Activated T-helper 1 cell treated with anti-CD3 and anti-CD28 coated beads, Interleukin-12 subunit alpha, Interleukin-12 subunit beta, Interleukin-2, Interleukin-4 antibody, amounts not matched to agents 30 ng/mL and 10 ng/mL and 1 ng/mL, durations not matched to agents 14 hours and 24 hours and 36 hours (primary cell): ENCODE measurements around the gene ALDH7A1. TPM values are rescaled to one million over a fixed set of nuclear protein-coding genes. Genes with fewer than 3 reads are reported as not detected.
"Not testable (repeated sequence)": the region's sequence is repeated elsewhere in the genome, so short reads cannot be mapped to it uniquely, and the experiment has no call there.

Experiments
- DNase-seq: peaks from one replicate; pipeline ENCODE4 v3.0.0; 2021; ENCODE audit warnings: low spot score
- H3K27ac Mint-ChIP-seq: one replicate; pipeline ENCODE4 v1.8.0; 2021; ENCODE audit warnings: mild to moderate bottlenecking, mixed read lengths
- H3K27me3 Mint-ChIP-seq: one replicate; pipeline ENCODE4 v1.8.0; 2022; ENCODE audit warnings: mild to moderate bottlenecking, moderate library complexity, mixed read lengths; ENCODE audit not compliant: insufficient read depth
- H3K36me3 Mint-ChIP-seq: one replicate; pipeline ENCODE4 v1.8.0; 2021; ENCODE audit warnings: low read depth, mixed read lengths
- H3K4me1 Mint-ChIP-seq: one replicate; pipeline ENCODE4 v1.8.0; 2021; ENCODE audit warnings: low read depth, mixed read lengths
- H3K4me3 Mint-ChIP-seq: one replicate; pipeline ENCODE4 v1.8.0; 2021; ENCODE audit warnings: mild to moderate bottlenecking, moderate library complexity, mixed read lengths
- H3K9me3 Mint-ChIP-seq: one replicate; pipeline ENCODE4 v1.8.0; 2021; ENCODE audit warnings: mixed read lengths
- intact Hi-C: fragments of 100-400 bp; cut with micrococcal nuclease; formaldehyde crosslinking; loops from one replicate; pipeline ENCODE4 v1.15.1; 2024
- total RNA-seq: library from RNA; stranded (reverse); gene quantifications from 2 replicates; pipeline ENCODE4 v1.2.3, GENCODE V29; 2022

ALDH7A1 gene
- total RNA-seq, 1 donor from 2014 or later, result 0.70 TPM

DNA sequence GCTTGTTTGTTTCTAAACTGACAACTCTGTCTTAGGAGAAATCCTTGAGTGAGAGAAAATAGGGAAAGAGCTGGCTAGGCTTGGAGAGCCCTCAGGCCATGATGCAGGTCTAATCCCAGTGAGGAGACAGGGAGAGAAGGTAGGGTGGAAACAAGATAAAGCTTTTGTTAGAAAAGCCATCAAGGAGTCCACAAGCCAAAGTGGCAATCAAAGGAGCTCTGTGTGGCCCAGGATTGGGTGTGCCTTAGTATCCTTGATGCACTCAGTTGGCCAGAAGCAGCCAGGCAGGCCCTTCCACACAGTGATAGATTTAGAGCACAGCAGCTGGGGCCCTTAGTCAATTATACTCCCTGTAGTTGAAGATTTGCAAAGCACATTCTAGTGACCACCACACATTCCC is 73.9 kb downstream of the ALDH7A1 start:
- intact Hi-C loops, result no loop called here
- H3K4me3 Mint-ChIP-seq, result no peak overlapping the region
- no peaks in the 10 kb centered on the region for H3K9me3 Mint-ChIP-seq
- no peaks in the 10 kb centered on the region for H3K36me3 Mint-ChIP-seq
- H3K27ac Mint-ChIP-seq, result no peak overlapping the region
- H3K27me3 Mint-ChIP-seq, result peaks cover 3% of the 10 kb centered on the region
- H3K4me1 Mint-ChIP-seq, result no peaks in the 10 kb centered on the region
- no peak for DNase-seq

DNA sequence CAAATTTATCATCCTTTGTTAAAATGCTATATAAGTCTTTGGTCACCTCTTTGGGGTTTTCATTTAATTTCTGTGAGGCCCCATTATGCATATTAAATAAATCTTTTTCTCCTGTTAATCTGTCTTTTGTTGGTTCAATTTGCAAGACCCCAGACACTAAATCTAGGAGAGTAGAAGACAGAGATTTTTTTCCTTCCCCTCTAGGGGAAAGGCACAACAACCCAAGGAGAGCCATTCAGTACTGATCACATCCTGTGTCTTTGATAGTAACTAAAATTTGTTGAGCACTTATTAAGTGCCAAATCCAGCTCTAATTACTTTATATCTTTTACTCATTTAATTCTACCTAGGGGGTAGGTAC is 74.4 kb downstream of the ALDH7A1 start:
- Mint-ChIP-seq H3K4me3 (no peak overlapping the region), H3K9me3 (no peaks in the 10 kb centered on the region), H3K27me3 (peaks cover 3% of the 10 kb centered on the region), H3K4me1 (no peaks in the 10 kb centered on the region), H3K27ac (no peak overlapping the region), H3K36me3 (no peaks in the 10 kb centered on the region)
- DNase-seq, result no peak
- intact Hi-C loops, result no loop called here

DNA sequence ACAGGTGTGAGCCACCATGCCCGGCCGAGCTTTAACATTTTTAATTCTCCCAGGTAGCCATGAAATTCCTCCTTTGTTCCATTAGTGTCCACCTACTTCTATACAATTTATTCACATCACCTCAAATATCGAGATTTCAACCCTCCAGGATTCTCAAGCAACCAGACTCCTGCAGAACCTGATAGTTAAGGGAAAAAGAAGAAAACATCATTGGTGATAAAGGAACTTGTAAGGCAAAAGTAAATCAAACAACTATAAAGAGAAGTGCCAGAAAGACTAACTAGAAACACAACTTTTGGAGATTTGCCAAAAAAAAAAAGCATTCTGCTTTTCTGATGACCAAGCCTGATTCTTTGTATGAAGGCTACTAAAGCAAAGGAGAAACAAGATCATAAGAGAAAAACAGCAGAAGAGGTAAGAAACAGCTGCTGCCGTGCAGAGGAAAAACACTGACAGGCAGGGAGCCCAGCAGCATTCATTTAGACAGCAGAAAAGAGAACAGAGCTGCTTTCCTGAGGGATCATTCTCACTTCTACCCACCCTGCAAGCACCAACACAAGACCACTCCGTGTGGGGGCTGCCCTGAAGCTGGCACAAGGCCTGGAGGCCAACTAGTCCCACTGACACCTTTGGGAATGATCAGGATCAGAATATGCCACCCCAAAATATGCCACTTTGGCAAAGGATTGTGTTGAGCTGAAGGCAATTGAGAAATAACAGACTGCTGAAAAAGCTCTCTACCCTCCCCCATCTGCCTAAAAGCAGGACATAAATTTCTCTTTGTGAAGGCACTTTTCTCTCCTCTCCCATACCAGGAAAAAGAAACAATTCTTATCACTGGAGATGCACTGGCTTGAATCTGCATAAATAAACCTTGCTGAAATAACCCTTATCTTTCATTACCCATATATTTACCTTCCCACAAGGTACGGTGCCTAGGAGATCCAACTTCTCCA is 75.1 kb downstream of the ALDH7A1 start:
- DNase-seq, result no peak

DNA sequence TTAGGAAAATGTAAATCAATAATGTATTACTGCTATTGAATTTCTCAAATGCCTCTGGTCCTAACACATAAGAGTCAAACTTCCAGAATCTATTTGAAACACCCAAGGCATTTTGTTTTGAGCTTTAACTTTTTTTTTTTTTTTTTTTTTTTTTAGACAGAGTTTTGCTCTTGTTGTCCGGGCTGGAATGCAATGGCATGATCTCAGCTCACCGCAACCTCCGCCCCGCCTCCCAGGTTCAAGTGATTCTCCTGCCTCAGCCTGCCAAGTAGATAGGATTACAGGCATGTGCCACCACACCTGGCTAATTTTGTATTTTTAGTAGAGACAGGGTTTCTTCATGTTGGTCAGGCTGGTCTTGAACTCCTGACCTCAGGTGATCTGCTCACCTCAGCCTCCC is 75.8 kb downstream of the ALDH7A1 start:
- DNase-seq, intact Hi-C loops, H3K9me3 Mint-ChIP-seq, H3K4me1 Mint-ChIP-seq, H3K27ac Mint-ChIP-seq, H3K27me3 Mint-ChIP-seq, H3K4me3 Mint-ChIP-seq, H3K36me3 Mint-ChIP-seq: not testable (repeated sequence)

More for the DNA sequence above, 75.1 kb downstream of the ALDH7A1 start:
- Mint-ChIP-seq H3K27me3 (peaks cover 3% of the 10 kb centered on the region), H3K36me3 (no peaks in the 10 kb centered on the region), H3K4me3 (no peak overlapping the region), H3K9me3 (no peaks in the 10 kb centered on the region), H3K4me1 (no peaks in the 10 kb centered on the region), H3K27ac (no peak overlapping the region)
- intact Hi-C loops, result no loop called here

DNA sequence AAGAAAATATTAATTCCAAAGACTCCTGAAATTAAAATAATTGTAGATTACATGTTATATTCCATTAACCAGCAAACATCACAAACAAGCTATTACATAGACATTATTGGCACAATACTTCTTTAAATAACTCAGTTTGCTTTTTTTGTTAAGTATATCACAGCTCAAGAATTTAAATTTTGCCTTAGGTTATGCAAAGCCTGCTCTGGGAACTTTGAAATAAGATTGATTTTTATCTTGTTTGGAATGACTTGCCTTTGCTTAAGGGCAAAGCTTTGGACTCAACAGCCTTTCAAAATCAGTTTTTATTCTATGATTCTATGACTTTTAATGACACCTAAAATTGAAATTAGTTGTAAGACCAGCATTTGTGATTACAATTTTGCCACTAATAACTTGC is 78.2 kb downstream of the ALDH7A1 start:
- Mint-ChIP-seq H3K36me3 (no peaks in the 10 kb centered on the region), H3K4me3 (no peak overlapping the region), H3K27me3 (peaks cover 7% of the 10 kb centered on the region), H3K4me1 (no peaks in the 10 kb centered on the region), H3K9me3 (no peaks in the 10 kb centered on the region), H3K27ac (no peak overlapping the region)
- no peak for DNase-seq
- intact Hi-C loops, result no loop called here

DNA sequence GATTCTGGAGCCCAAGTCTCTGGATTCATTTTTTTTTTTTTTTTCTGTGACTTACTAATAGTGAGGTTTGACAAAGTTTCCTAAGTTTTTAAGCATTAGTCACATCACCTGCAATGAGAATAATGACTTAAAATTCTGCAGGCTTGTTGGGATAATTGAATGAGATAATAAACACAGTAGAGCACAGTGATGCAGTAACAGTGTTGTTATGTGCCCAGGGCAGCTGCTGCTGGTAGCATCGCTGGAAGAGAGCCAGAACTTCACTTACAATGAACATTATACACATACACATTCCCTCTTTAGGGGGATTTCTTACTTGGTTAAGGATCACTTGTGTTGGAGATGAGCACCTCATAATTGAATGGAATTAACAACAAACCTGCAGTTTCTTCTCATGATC is 78.9 kb downstream of the ALDH7A1 start:
- no peaks in the 10 kb centered on the region for H3K9me3 Mint-ChIP-seq
- DNase-seq, result no peak
- H3K27me3 Mint-ChIP-seq, result peaks cover 7% of the 10 kb centered on the region
- no peak overlapping the region for H3K4me3 Mint-ChIP-seq
- H3K36me3 Mint-ChIP-seq, result no peaks in the 10 kb centered on the region
- intact Hi-C loops, result no loop called here
- H3K27ac Mint-ChIP-seq, result no peak overlapping the region
- no peaks in the 10 kb centered on the region for H3K4me1 Mint-ChIP-seq

DNA sequence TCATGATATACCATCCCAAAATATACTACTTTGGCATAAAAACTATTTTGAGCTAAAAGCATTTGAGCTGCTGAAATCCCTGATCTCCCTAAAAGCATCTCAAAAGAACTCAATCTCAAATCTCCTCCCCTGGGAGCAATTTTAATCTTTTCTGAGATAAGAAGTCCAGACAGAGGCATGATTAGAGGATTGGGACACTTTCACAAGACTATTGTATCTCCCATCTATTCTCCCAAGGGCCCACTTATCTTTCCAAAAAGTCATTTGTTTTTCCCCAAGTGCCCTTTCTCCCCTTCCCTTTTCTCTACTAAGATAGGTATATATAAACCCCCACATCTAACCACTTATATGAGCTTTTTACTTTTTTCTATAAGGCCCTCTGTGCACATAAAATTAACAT is 79.7 kb downstream of the ALDH7A1 start:
- DNase-seq, result no peak
- H3K4me1 Mint-ChIP-seq, result no peaks in the 10 kb centered on the region
- intact Hi-C loops, result no loop called here
- H3K4me3 Mint-ChIP-seq, result no peak overlapping the region
- H3K9me3 Mint-ChIP-seq, result no peaks in the 10 kb centered on the region
- no peaks in the 10 kb centered on the region for H3K36me3 Mint-ChIP-seq
- no peak overlapping the region for H3K27ac Mint-ChIP-seq
- peaks cover 7% of the 10 kb centered on the region for H3K27me3 Mint-ChIP-seq

DNA sequence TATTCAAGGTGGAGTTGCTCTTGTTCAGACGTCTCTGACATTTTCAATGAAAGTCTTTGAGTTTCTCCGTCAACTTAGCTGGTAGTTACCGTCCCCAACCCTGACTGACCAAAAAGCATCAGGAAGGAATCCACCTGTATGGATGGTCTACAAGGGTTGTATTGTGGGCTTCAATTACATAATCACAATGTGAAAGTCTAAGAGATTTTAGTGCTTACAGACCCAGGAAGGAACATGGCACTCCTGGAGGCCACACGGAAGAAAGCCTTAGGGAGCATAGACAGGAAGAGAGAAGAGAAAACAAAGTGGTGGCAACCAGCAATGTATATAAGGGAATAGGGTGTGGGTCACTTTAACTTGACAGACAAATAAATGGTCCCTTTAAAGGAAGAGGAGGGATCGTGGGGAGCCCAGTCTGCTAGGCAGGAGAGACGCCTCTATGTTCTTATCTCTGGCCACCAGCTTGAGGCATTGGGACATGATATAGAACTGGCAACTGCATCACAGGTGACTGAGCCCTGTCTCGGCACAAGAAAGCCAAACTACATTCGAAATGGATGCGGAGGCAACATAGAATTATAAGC is 80.4 kb downstream of the ALDH7A1 start:
- no peak overlapping the region for H3K27ac Mint-ChIP-seq
- H3K27me3 Mint-ChIP-seq, result peaks cover 7% of the 10 kb centered on the region
- H3K4me1 Mint-ChIP-seq, result no peaks in the 10 kb centered on the region
- no peak overlapping the region for H3K4me3 Mint-ChIP-seq
- no peaks in the 10 kb centered on the region for H3K36me3 Mint-ChIP-seq
- no peak for DNase-seq
- intact Hi-C loops, result no loop called here
- no peaks in the 10 kb centered on the region for H3K9me3 Mint-ChIP-seq

DNA sequence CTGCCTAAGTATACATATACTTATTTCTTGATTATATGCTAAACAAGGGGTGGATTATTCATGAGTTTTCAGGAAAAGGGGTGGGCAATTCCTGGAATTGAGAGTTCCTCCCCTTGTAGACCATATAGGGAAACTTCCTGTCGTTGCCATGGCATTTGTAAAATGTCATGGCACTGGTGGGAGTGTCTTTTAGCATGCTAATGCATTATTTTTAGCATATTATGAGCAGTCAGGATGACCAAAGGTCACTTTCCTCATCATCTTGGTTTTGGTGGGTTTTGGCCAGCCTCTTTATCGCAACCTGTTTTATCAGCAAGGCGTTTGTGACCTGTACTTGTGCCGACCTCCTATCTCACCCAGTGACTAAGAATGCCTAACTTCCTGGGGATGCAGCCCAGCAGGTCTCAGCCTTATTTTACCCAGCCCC is 80.9 kb downstream of the ALDH7A1 start:
- Mint-ChIP-seq H3K27ac (no peak overlapping the region), H3K4me1 (peaks cover 2% of the 10 kb centered on the region), H3K36me3 (no peaks in the 10 kb centered on the region), H3K4me3 (no peak overlapping the region), H3K27me3 (peaks cover 7% of the 10 kb centered on the region), H3K9me3 (no peaks in the 10 kb centered on the region)
- intact Hi-C loops, result no loop called here
- DNase-seq, result no peak

DNA sequence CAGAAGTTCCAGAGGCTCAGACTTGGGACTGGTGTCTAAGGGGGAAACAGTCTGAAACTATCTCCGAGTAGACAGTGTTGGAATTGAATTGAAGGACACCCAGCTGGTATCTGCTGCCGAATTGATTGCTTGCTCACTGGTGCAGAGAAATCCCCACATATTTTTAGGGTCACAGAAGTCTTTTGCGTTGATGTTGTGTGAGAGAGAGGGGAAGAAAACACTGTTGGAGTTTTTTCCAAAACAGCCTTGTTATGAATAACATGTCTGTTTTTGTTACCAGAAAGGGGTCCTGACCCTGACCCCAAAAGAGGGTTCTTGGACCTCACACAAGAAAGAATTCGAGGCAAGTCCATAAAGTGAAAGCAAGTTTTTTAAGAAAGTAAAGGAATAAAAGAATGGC is 81.3 kb downstream of the ALDH7A1 start:
- Mint-ChIP-seq H3K36me3 (no peaks in the 10 kb centered on the region), H3K4me3 (no peak overlapping the region), H3K27ac (no peak overlapping the region), H3K9me3 (no peaks in the 10 kb centered on the region), H3K4me1 (peaks cover 6% of the 10 kb centered on the region), H3K27me3 (peaks cover 7% of the 10 kb centered on the region)
- DNase-seq, result no peak
- intact Hi-C loops, result no loop called here

DNA sequence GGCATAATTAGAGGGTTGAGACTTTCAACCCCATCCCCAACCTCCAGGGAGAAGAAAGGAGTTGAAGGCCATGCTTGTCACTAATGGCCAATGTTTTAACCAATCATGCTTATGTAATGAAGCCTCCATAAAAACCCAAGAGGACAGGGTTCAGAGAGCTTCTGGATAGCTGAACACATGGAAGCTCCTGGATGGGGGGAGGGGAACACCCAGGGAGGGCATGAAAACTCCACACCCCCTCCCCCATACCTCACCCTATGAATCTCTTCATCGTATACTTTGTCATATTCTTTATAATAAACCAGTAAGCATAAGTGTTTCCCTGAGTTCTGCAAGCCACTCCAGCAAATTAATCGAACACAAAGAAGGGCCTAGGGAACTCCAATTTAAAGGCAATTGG is 81.7 kb downstream of the ALDH7A1 start:
- peaks cover 4% of the 10 kb centered on the region for H3K27me3 Mint-ChIP-seq
- intact Hi-C loops, result no loop called here

DNA sequence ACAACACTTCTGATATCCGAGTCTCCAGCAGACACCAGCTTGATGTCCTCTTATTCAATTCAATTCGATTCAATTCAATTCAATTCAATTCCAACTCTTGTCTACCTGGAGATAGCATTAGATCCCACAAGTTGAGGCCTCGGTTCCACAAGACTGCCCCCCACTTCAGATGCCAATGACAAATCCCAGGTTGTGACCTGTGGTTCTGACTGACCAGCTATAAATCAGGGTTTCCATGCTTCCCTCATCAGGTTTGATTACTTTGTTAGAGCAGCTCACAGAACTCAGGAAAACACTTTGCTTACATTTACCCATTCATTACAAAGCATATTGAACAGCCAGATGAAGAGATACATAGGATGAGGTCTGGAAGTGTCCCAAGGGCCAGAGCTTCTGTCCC is 82.6 kb downstream of the ALDH7A1 start:
- H3K27me3 Mint-ChIP-seq, result peaks cover 4% of the 10 kb centered on the region
- no peak overlapping the region for H3K4me3 Mint-ChIP-seq
- no peak for DNase-seq
- peaks cover 10% of the 10 kb centered on the region for H3K4me1 Mint-ChIP-seq
- H3K9me3 Mint-ChIP-seq, result no peaks in the 10 kb centered on the region
- intact Hi-C loops, result no loop called here
- H3K36me3 Mint-ChIP-seq, result peaks cover 2% of the 10 kb centered on the region
- H3K27ac Mint-ChIP-seq, result no peak overlapping the region

More for the DNA sequence above, 81.7 kb downstream of the ALDH7A1 start:
- Mint-ChIP-seq H3K4me1 (peaks cover 10% of the 10 kb centered on the region), H3K27ac (no peak overlapping the region), H3K36me3 (peaks cover 2% of the 10 kb centered on the region), H3K4me3 (no peak overlapping the region), H3K9me3 (no peaks in the 10 kb centered on the region)
- no peak for DNase-seq

DNA sequence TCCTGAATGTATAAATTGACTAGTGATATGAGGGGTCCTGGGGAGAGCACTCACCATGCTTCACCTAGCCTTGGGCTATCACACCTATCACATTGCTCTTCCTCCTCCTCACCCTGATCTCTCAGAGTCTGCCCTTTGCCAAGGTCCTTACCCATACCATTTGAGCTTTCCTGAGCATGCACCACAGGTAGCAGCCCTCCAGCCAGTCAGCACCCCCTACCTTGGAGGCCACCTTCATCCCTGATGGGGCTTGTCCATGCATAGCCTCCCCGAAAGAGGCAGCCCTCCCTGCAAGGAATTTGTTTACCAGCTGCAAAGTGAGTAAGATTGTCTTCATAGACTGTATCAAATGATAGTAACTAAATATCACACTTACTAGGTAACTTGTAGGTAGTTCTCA is 83.1 kb downstream of the ALDH7A1 start:
- peaks cover 2% of the 10 kb centered on the region for H3K36me3 Mint-ChIP-seq
- no peak for DNase-seq
- no peak overlapping the region for H3K4me3 Mint-ChIP-seq
- intact Hi-C loops, result no loop called here
- H3K27me3 Mint-ChIP-seq, result peaks cover 4% of the 10 kb centered on the region
- H3K27ac Mint-ChIP-seq, result no peak overlapping the region
- no peaks in the 10 kb centered on the region for H3K9me3 Mint-ChIP-seq
- peaks cover 10% of the 10 kb centered on the region for H3K4me1 Mint-ChIP-seq
